ENCODE results near the gene CALCOCO1.

CALCOCO1 gene

GRCh38 chr12:53751336-53752191 lies 24.3 kb upstream of the CALCOCO1 start, which contains the start of gene CISTR:
Gene CISTR, minus strand, starts transcription at chr12:53751979.
- peak in 1 of 2 experiments; percentile 74 for DNase-seq

GRCh38 chr12:53750812-53751335 lies 23.6 kb upstream of the CALCOCO1 start:
- DNase-seq, result peak; percentile 44 to 82

DNA sequence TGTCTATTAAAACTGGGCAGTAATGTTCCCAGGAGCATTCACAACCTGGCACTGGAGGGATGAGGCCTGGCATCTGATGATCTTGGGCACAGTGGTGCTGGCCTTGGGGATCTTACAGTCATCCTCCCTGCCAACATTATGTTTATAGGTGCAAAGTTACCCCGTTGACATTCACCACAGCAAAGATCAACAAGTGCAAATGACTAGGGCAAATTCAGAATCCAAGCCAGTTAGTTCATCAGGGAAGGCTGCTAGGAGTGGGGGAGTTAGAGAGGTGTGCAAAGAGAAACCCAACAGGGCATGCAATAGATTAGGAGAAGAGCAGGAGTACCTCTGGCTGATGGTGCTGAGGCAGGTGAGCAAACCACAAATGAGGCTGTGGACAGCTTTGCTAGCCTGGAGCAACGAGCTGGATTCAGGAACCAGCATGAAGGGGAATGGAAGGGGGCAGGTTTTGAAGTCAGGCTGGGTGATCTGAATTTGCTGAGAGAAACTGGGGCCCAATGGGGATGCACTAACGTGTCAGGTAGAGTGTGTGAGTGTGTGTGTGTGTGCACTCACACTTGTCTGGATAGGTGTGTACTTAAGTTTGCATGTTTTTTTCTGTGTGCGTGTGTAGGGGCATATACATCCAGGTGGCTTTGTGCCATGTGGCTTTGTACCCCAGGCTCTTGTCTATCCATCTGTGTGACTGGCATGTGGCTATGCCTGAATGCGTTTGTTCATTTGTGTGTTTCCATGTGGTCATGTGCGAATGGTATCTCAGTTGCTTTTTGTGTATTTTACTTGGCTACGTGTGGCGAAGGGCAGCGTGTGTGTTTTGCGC lies 22.9 kb upstream of the CALCOCO1 start:
- peak; percentile 72 to 81 for DNase-seq

DNA sequence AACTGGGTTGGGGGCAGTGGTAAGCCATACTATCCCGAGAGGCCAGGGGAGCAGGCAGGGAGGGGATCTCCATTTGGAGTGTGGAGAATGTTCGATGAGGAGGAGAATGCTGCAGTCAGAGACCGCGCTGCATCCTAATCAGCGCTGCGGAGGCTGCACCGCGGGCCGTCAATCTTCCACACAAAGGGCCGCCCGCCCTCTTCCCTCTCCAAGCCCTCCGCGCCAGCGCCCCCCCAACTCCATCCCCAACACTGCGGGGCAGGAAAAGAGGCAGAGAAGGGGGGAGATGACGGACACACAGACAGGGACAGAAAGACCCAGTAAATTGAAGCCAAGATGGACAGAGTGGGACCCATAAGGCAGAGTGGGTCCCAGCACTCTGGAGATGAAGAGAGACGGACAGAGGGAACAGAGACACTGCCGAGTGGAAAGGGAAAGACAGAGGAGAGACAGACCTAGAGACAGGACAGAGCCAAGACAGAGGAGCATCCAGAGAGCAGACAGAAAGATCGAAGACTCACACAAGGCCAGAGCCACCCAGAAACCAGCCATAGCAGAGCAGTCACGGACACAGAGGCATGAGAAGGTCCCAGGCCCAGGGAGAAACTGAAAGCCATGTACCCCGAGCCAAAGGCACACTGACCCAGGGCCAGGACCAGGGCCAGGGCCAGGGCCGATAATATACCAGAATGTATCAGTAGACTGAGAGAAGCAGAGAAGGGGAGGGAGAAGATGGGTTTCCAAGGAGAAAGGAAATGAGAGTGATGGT lies 21.0 kb upstream of the CALCOCO1 start:
- no peak for DNase-seq

- no peak for DNase-seq
These were observed 19.8 kb upstream of the CALCOCO1 start for GRCh38 chr12:53747095-53747494.

DNA sequence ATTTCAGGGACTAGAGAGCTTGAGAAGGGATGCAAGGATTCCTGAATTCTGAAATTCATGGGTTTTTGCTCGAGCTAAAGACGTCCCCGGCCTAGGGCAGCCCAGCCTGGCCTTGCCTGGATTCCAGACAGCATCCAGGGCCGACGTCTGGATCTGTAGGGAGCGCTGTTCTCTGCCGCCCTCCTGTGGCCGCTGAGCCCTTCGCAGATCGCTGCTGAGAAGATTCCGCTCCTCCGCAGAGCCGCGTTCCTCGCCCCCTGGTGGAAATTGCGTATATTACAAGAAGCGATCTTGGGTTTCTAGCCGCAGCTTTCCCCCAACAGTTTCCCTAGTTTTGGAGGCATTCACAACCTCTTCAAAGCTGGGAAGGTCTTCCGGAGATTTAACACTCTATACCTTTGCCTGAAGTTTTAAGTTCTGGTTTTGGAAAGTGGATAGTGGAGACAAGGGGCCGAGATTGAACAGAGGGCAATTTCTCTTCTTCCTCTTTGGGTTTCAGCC lies 19.4 kb upstream of the CALCOCO1 start:
- peak; percentile 73 to 94 for DNase-seq

DNA sequence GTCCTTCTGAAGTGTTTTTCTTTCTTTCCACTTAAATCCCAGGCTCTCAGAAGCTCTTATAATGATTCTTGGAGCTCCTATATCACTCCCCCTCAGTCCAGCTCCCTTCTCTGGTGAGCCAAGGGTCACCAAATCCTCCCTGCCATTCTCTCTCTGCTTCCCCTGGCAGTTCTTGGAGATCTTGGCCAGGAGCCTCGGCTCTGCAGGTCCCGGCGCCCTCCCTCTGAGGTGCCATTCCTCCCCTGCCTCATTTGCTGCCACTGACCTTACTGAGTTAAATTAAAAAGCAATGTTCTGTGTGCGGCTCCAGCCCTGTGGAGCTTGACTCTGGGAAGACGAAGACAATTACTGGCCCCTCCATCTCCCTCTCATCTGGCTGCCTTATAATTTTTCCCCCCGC lies 17.5 kb upstream of the CALCOCO1 start:
- no peak for DNase-seq

- no peak for DNase-seq
These were observed 16.8 kb upstream of the CALCOCO1 start for GRCh38 chr12:53744130-53744441.

- DNase-seq, result peak; percentile 51 to 77
These were observed 16.2 kb upstream of the CALCOCO1 start for GRCh38 chr12:53743266-53744129.

- no peak for DNase-seq
These were observed 12.9 kb upstream of the CALCOCO1 start for GRCh38 chr12:53740130-53740491.

DNA sequence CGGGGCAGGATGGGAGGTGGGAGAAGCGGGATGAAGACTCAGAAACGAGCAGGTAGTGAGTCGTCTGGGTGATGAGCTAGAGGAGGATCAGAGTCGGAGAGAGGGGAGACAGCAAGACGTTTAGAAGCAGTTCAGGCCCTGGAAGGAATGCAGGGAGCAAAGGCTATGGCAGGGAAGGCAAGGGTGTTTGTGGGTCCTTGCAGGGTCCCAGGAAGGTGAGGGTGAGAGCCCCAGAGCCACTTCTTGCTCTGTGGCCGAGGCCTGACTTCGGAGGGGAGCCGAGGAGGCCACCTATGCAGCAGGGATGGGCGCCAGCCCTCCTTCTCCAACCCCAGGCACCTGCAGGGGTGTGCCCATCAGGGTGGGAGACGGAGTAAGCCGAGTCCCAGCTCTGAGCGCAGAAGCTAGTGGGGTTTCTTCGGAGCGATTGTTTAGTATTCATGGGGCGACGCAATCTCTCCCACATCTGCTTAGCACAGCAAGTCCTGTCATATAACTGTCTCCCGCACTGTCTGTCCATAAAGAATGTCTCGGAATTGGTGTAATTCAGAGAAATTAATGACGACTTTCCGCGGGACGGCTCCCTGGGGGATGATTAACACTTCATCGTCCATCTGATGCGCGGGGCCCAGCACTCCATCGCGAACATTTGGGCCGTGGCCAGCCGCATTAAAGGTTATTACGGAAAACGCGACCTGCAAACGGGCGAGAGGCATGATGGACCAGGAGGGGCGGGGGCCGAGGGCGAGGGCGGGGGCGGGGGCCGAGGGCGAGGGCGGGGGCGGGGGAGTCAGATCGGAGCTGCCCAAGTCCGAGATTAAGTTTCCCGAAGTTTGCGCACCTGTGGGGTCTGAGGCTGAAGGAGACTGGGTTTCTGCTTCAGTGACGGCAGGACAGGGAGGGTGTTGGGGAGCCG lies 12.2 kb upstream of the CALCOCO1 start:
- no peak for DNase-seq

GRCh38 chr12:53738406-53739213 lies 11.4 kb upstream of the CALCOCO1 start:
- no peak for DNase-seq

GRCh38 chr12:53737951-53738405 lies 10.7 kb upstream of the CALCOCO1 start:
- DNase-seq, result no peak

DNA sequence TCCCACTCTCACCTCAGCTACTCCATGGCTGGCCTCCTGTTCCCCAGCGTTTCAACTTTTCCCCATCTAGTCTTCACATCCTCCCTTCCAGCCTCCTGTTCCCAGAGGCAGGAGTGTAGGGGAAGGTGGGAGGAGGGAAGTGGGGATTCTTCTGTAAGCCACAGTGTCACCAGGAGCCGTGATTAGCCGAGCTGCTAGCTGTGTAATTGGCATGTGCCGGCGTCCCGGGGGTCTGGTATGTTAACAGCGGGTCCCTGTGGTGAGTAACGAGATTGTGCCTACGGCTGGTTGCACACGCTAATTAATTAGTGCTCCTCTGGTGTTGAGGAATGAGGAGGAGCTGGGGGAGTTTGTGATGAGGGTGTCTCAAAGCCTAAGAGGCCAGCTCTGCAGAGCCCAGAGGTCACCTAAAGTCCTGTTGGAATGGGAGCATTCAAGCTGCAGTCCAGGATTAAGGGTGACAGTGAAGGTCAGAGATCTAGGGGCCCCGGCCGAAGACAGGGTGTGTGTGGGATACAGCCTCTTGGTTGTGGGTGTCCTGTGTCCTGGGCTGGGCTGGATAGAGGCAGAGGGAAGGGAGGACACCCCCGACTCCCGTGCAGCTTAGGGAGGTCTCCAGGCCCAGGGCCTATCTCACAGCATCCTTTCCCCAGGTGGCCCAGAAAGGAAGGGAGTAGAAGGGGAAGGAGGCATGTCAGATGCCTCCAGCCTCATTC lies 10.0 kb upstream of the CALCOCO1 start:
- DNase-seq, result no peak

DNA sequence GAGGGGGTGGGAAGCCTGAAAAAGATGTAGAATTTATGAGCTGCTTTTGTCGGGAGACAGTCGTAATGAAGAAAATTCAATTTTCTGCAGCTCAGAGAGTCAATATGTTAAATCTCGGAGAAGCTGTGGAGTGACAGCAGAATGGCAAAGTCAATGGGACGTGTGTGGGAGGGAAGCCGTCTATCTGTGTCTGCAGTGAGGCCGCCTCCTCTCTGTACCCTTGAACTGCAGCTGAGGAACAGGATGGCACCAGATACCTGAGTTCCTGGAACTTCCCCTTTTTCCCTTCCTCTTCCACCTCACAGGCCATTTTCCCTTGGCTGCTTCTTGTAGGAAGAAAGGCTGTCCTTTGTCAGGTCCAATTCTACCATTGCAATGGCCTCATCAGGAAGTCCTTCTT lies 9.3 kb upstream of the CALCOCO1 start:
- DNase-seq, result no peak

DNA sequence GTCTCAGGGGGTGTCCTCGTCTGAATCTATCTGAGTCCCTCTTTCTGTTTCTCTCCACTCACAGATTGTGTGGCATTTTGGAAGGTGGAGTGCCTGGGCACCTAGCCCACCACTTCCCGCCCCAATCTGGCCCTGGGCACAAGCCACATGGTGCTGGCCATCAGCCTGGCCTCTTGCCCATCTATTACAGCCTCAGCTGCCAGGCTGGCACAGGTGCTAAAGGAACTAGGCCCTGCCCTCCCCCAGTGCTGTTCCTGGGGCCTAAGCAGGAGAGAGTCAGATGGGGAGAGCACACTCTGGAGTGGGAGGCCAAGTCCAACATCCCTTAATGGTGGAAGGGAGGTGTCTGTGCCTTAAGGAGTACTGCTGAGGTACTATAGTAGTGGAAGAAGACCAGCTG lies 8.3 kb upstream of the CALCOCO1 start:
- no peak for DNase-seq

DNA sequence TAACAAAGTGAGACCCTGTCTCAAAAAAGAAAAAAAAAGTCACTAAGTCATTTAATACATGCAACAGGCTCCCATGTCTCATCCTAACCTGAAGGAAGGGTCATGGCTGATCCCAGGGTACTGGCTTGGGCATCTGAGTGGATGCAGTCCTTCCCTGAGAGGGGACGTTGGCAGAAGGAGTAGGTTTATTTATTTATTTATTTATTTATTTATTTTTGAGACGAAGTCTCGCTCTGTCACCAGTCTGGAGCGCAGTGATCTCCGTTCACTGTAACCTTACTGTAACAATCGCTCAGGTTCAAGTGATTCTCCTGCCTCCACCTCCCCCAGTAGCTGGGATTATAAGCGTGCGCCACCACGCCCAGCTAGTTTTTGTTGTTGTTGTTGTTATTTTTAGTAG lies 7.2 kb upstream of the CALCOCO1 start:
- DNase-seq, result no peak

DNA sequence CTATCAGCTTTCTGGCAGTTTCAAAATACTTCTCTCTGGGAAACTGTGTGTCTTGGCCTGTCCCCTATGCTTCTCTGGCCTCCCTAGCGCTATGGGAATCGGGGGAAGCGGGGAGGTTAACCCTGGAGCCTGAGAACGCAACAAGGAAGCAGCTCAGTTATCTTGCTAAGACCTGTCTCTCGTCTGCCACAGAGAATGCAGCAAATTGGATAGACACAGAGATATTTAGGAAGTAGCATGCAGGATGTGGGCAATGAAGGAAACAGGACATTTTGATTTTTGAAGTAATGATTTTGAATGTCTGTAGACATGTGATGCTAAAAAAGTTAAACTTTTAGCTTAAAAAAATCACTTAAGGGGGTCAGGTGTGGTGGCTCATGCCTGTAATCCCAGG lies 6.6 kb upstream of the CALCOCO1 start:
- no peak for DNase-seq
